AG10803 (cell line): ENCODE measurements around the gene VSTM1.

ENCODE experiments used
- DNase-seq: peaks from one replicate; pipeline ENCODE4 v3.0.0; 2010; ENCODE audit warnings: low read depth
- H3K4me3 ChIP-seq: 2 replicates; pipeline ENCODE4 v1.5.1; 2011; ENCODE audit warnings: mild to moderate bottlenecking, low read length, control low read depth
- TF ChIP-seq, protein P1 (sequence below): conservative IDR thresholded peaks from 2 replicates; pipeline ENCODE4 v1.5.1; 2011; ENCODE audit warnings: mild to moderate bottlenecking, low read length, control low read depth, inconsistent platforms

VSTM1 gene

DNA sequence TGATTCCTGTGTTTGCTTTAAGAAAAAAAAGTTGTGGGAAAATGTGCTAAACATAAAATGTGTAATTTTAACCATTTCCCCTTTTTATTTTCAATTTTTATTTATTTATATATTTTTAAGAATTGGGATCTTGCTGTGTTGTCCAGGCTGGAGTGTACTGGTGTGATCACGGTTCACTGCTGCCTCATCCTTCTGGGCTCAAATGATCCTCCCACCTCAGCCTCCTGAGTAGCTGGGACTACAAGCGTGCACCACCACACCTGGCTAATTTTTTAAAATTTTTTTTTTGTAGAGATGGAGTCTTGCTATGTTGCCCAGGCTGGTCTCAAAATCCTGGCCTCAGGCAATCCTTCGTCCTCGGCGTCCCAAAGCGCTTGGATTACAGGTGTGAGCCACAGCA lies 53.2 kb downstream of the VSTM1 start:
- TF ChIP-seq, protein P1, sequence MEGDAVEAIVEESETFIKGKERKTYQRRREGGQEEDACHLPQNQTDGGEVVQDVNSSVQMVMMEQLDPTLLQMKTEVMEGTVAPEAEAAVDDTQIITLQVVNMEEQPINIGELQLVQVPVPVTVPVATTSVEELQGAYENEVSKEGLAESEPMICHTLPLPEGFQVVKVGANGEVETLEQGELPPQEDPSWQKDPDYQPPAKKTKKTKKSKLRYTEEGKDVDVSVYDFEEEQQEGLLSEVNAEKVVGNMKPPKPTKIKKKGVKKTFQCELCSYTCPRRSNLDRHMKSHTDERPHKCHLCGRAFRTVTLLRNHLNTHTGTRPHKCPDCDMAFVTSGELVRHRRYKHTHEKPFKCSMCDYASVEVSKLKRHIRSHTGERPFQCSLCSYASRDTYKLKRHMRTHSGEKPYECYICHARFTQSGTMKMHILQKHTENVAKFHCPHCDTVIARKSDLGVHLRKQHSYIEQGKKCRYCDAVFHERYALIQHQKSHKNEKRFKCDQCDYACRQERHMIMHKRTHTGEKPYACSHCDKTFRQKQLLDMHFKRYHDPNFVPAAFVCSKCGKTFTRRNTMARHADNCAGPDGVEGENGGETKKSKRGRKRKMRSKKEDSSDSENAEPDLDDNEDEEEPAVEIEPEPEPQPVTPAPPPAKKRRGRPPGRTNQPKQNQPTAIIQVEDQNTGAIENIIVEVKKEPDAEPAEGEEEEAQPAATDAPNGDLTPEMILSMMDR = no peak
- no peak overlapping the region for H3K4me3 ChIP-seq
- DNase-seq = no peak

DNA sequence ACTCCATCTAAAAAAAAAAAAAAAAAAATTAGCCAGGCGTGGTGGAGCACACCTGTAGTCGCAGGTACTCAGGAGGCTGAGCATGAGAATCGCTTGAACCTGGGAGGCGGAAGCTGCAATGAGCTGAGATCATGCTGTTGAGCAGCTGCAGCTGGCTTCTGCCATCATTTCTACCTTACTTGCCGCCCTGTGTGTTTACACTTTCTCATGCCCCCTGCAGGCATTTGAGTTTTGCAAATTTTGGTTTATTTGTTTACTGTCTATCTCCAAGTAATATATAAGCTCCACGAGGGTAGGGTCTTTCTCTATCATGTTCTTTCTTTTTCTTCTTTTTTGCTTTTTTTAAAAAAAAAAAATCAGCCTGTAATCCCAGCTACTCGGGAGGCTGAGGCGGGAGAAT lies 54.3 kb downstream of the VSTM1 start:
- no peak overlapping the region for H3K4me3 ChIP-seq
- TF ChIP-seq, protein P1 = no peak; the same call in 1 of the 2 replicates
- no peak for DNase-seq

DNA sequence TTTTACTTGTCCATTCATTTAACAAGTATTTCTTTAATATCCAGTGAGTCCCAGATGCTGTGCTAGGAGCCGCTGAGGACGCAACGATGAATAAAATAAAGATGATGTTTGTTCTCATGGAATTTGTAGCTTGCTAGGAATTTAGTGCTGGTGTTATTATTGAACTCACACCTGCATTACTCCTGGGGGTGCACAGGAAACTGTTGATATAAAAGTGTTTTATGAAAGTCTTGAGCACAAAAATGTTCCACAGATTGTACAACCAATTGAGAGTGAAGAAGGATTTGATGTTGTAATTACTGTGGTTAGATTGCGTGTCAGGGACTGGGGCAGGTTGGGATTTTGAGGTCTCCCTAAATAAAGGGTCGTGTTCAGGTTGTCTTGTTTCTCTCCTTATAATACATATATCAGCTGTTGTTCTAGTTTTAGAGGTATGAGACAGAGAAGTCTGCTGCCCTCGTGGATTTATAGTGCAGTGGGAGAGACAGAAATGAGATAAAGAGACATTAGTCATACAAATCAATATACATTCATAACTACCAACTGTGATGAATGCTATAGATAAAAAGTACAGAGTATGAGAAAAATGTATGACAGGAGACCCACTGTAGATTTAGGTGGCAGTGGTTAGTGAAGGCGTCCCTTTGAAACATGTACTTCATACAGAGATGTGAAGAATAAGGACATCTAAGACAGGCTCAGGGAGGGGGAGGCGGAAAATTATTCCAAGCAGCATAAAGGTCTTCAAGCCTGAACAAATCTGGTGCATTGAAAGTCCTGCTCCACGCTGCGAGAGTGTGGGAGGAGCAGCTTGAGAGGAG lies 61.0 kb downstream of the VSTM1 start:
- no peak overlapping the region for H3K4me3 ChIP-seq
- TF ChIP-seq, protein P1 = no peak
- no peak for DNase-seq

DNA sequence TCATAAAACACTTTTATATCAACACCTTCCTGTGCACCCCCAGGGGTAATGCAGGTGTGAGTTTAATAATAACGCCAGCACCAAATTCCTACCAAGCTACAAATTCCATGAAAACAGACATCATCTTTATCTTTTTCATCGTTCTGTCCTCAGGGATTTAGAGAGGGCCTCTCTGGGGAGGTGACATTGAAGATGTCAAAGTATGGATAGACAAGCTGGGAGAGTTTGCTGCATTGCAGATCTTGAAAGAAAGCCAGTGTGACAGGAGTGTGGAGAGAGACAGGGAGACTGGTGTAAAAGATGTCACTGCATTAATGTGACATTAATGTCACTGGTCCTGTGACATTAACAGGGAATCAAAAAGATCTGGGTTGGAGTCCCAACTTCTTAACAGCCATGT lies 62.2 kb downstream of the VSTM1 start:
- H3K4me3 ChIP-seq = no peak overlapping the region
- TF ChIP-seq, protein P1 = no peak
- DNase-seq = no peak

DNA sequence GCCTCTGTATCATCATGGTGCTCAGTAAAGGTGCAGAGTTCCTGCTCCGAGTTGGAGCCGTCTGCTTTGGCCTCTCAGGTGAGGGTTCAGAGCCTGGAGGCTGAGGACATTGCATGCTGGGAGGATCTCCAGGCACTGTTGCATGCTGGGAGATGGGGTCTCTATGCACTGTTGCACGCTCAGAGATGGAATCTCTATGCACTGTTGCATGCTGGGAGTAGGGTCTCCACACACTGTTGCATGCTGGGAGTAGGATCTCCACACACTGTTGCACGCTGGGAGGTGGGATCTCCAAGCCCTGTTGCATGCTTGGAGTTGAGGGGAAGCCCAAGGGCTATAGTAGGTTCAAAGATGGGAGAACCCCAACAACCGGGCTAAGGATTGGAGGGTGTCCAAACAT lies 64.0 kb downstream of the VSTM1 start:
- no peak for DNase-seq
- H3K4me3 ChIP-seq = no peak overlapping the region
- TF ChIP-seq, protein P1 = no peak

DNA sequence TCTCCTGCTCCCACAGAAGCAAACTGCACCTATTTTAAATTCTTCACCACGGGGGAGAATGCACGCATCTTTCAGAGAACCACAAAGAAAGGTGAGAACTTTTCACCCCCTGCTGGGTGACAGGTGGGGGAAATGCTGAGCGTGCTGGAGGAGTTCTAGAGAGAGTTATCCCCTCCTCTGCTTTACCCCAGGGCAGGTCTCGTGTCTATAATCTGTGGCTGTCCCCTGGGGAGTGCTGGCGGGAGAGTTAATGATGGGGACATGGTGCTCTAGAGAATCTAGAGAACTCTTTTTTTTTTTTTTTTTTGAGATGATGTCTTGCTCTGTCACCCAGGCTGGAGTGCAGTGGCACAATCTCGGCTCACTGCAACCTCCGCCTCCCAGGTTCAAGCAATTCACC lies 65.5 kb downstream of the VSTM1 start:
- DNase-seq = no peak
- TF ChIP-seq, protein P1 = no peak
- no peak overlapping the region for H3K4me3 ChIP-seq

DNA sequence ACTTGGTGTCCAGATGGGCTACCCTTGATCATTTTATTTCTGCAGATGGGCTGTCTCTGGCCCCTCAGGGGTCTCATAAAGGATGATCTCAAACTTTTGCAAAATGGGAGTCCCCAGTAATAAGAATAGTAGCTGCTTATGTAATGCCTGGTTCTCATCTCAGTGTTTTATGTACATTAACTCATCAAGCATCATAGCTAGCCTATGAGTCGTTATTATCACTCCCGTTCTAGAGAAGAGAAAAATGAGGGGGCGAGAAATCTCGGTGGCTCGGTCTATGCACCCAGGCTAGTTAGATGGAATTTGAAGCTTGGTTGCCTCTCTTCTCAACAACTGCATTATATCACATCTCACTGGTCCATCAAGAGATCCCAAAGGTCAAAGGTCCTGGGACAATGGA lies 68.9 kb downstream of the VSTM1 start:
- TF ChIP-seq, protein P1 = no peak
- H3K4me3 ChIP-seq = no peak overlapping the region

More for the DNA sequence above, 68.9 kb downstream of the VSTM1 start:
- DNase-seq = no peak
